ES-I3 (cell line): ENCODE data around the gene TOR4A.
"Not testable (repeated sequence)": the region's sequence is repeated elsewhere in the genome, so short reads cannot be mapped to it uniquely, and the experiment has no call there.

Experiments used
- H3K36me3 ChIP-seq: 2 replicates; pipeline ENCODE4 v1.6.1; 2013; ENCODE audit warnings: mild to moderate bottlenecking, low read length, control low read depth, moderate library complexity; ENCODE audit not compliant: insufficient read depth
- H3K4me1 ChIP-seq: 2 replicates; pipeline ENCODE4 v1.6.1; 2013; ENCODE audit warnings: mild to moderate bottlenecking, control low read depth, low read length; ENCODE audit not compliant: insufficient read depth
- H3K9ac ChIP-seq: 2 replicates; pipeline ENCODE4 v1.6.1; 2013; ENCODE audit warnings: low read depth, mild to moderate bottlenecking, low read length, moderate library complexity
- H3K9me3 ChIP-seq: 2 replicates; pipeline ENCODE4 v1.6.1; 2013; ENCODE audit warnings: mild to moderate bottlenecking, low read length, moderate library complexity; ENCODE audit not compliant: control insufficient read depth, insufficient read depth

TOR4A gene

DNA sequence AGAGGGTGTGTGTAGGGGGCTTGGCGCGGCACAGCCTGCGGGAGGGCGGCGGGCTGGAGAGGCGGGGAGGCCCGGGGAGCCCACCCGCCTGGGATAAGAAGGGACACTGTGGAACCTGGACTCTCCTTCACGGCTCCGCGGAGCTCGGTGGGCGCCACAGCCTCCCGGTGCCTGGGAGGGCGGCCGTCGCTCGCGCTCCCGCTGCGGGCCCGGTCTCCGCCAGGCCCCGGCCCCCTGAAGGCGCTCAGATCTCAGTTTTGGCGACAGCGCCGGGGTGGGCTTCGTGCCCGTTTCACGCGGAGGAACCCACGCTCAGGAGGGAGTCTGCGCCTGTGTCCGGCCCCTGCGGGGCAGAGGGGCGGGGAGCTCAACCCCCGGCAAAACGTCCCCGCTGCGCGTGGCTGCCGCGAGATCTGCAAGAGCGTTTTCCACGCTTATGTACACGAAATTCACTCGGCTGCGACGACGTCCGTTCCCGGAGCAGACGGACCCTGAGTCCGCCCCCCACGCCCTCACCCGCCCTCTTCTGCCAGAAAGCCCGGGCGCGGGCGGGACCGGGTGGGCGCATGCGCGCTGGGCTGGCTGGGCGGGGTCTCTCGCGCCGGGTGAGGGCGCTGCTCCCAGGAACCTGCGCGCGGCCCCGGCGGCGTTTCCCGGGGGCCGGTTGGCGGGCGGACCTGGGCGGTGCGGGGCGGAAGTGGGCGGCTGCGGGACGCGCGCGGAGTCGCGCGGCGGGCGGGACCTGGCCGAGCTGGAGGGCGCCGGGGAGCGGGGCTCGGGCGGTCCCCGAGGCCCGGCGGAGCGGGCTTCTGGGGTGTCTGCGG, 22.7 kb upstream of the TOR4A start, which contains the start of gene NELFB:
Gene NELFB, plus strand, starts transcription at position 704 of the 824 bp plus-strand sequence.
- H3K9ac ChIP-seq, result peak within 1 kb of the TSS; percentile 55
- peaks cover 8% of the 10 kb centered on the region; the same call in 1 of the 2 replicates for H3K4me1 ChIP-seq
- H3K9me3 ChIP-seq, result no peaks in the 10 kb centered on the region
- H3K36me3 ChIP-seq, result peaks cover 12% of the 10 kb centered on the region

DNA sequence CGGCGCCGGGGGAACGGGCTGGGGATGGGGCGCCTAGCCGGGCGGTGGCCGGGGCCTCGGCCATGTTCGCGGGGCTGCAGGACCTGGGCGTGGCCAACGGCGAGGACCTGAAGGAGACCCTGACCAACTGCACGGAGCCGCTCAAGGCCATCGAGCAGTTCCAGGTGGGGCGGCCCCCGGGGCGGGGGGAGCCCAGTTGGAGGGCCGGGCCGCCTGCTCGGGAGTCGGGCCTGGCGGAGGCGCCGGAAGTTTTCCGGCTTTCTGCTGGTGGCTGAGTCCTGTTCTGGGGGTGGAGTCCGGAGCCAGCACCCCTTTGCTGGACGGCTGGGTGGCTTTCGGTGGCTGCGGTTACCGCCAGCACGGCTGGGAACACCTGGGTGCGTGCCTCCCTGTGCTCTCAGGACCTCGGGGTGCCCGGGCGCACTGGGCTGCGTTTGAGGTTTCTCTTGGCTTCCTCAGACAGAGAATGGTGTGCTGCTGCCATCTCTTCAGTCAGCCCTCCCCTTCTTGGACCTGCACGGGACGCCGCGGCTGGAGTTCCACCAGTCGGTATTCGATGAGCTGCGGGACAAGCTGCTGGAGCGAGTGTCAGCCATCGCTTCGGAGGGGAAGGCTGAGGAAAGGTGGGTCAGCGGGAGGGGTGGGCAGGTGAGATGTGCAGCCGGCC, 21.9 kb upstream of the TOR4A start:
- Histone ChIP-seq H3K9me3 (no peaks in the 10 kb centered on the region), H3K36me3 (peaks cover 12% of the 10 kb centered on the region), H3K4me1 (peaks cover 6% of the 10 kb centered on the region; the same call in 1 of the 2 replicates), H3K9ac (peak overlapping the region; percentile 55)

DNA sequence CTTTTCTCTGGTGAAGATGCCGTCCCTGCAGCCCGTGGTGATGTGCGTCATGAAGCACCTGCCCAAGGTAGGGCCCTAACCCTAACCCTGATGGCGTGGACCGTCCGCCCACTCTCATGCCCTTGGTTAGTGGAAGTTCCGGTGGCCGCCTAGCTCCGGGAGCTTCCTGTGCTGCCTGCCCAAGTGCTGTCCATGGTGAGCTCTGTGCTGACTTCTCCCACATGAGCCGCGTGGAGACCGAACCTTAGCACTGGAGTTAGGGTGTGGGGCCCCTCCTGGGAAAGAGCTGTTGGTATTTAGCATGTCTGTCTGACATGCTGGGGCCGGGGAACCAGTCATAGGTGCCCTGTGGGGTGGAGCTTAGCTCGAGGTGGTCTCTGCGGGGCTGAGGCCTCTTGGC, 21.2 kb upstream of the TOR4A start:
- no peaks in the 10 kb centered on the region; the same call in 1 of the 2 replicates for H3K4me1 ChIP-seq
- H3K9me3 ChIP-seq, result no peaks in the 10 kb centered on the region
- peak overlapping the region; percentile 55; the same call in 1 of the 2 replicates for H3K9ac ChIP-seq
- H3K36me3 ChIP-seq, result peaks cover 12% of the 10 kb centered on the region

DNA sequence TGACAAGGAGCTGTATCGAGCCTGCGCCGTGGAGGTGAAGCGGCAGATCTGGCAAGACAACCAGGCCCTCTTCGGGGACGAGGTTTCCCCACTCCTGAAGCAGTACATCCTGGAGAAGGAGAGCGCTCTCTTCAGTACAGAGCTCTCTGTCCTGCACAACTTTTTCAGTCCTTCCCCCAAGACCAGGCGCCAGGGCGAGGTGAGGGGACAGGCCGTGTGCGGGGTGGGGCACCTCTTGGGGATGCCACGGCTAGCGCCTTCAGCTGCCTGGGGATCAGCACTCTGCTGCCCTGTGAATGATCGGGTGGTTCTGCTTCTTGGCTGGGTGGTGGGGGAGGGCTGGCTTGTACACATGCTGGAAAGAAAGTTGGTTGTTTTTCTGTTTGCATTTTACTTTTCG, 20.7 kb upstream of the TOR4A start:
- Histone ChIP-seq H3K36me3 (peaks cover 12% of the 10 kb centered on the region), H3K9me3 (no peaks in the 10 kb centered on the region), H3K4me1 (no peaks in the 10 kb centered on the region; the same call in 1 of the 2 replicates), H3K9ac (no peak overlapping the region)

DNA sequence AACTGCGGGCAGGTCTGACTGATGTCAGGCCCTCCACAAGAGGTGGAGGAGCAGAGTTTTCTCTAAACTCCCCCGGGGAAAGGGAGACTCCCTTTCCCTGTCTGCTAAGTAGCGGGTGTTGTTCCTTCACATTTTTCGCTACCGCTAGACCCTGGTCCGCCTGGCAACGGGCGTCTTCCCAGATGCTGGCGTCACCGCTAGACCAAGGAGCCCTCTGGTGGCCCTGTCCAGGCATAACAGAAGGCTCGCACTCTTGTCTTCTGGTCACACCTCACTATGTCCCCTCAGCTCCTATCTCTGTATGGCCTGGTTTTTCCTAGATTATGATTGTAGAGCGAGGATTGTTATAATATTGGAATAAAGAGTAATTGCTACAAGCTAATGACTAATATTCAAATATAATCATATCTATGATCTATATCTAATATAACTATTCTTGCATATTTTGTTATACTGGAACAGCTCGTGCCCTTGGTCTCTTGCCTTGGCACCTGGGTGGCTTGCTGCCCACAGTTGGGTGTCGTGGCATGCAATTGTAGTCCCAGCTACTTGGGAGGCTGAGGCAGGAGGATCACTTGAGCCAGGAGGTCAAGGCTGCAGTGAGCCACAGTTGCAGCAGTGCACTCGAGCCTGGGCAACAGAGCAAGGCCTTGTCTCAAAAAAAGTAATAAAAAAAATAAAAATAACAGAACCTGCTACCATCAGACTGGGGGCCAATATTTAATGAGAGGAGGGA, 15.2 kb upstream of the TOR4A start:
- H3K9me3 ChIP-seq, H3K4me1 ChIP-seq, H3K9ac ChIP-seq: not testable (repeated sequence)
- H3K36me3 ChIP-seq, result peaks cover 18% of the 10 kb centered on the region

DNA sequence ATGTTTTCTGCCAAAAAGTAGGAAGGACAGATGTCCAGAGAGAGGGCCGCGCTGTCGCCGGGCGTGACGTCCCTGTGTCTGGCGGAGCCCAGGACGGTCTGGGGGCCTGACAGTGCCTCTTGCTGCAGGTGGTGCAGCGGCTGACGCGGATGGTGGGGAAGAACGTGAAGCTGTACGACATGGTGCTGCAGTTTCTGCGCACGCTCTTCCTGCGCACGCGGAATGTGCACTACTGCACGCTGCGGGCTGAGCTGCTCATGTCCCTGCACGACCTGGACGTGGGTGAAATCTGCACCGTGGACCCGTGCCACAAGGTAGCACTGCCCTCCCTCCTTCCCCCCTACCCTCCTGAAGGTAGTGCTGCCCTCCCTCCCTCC, 14.6 kb upstream of the TOR4A start:
- peaks cover 18% of the 10 kb centered on the region for H3K36me3 ChIP-seq
- no peaks in the 10 kb centered on the region for H3K4me1 ChIP-seq
- H3K9me3 ChIP-seq, result no peaks in the 10 kb centered on the region
- H3K9ac ChIP-seq, result no peak overlapping the region

DNA sequence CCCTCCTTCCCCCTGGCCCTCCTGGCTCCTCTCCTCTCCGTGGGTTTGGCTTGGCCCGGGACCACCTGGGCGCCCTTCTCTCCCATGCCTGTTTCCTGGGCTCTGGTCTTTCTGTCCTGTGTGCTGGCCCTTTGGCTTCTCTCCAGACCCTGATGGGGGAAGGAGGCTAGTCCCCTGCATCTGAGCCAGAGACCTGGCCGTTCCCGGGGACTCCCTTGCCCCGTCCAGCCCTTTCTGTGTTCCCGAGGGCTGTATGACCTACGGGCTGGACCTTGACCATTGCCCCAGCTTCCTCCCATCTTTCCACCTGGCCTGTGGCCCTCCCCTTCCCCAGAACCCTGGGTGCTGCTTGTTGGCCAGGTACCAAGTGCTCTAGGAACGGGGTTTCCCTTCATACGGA, 14.0 kb upstream of the TOR4A start:
- H3K4me1 ChIP-seq, result no peaks in the 10 kb centered on the region
- peaks cover 18% of the 10 kb centered on the region for H3K36me3 ChIP-seq
- no peaks in the 10 kb centered on the region for H3K9me3 ChIP-seq
- no peak overlapping the region for H3K9ac ChIP-seq

DNA sequence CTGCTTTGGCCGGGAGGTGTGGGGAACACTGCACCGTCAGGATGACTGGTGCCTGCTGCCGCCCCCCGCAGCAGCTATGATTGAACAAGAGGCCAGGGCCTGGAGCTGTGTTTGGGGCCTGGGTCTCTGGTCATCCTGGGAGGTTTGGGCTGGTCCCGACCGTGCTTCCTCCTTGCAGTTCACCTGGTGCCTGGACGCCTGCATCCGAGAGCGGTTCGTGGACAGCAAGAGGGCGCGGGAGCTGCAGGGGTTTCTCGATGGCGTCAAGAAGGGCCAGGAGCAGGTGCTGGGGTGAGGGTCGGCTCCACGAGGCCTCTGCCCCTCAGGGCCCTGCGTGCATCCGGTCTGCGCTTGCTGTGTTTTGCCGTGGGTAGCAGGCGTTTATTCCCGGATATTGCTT, 13.5 kb upstream of the TOR4A start:
- H3K9ac ChIP-seq, result no peak overlapping the region
- no peaks in the 10 kb centered on the region for H3K9me3 ChIP-seq
- no peaks in the 10 kb centered on the region for H3K4me1 ChIP-seq
- peaks cover 14% of the 10 kb centered on the region for H3K36me3 ChIP-seq

DNA sequence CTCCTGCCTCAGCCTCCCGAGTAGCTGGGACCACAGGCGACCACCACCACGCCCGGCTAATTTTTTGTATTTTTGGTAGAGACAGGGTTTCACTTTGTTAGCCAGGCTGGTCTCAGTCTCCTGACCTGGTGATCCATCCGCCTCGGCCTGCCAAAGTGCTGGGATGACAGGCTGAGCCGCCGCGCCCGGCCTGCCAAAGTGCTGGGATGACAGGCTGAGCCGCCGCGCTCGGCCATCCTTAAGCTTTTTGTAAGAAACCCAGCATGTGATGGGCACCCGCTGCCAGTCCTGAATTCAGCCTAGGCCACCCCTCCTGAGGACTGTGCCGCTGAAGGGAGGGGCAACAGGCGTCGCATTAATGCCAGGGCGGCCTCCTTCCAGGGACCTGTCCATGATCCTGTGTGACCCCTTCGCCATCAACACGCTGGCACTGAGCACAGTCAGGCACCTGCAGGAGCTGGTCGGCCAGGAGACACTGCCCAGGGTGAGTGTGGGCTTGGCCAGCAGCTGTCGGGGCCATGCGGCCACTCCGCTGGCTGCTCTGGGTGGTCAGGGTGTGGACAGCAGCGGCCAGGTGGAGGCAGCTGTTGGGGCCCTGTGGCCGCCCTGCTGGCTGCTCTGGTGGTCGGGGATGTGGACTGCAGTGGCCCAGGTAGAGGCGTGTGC, 11.9 kb upstream of the TOR4A start:
- Histone ChIP-seq H3K36me3 (peaks cover 14% of the 10 kb centered on the region), H3K9me3 (no peaks in the 10 kb centered on the region), H3K9ac (no peak overlapping the region), H3K4me1 (no peaks in the 10 kb centered on the region)

DNA sequence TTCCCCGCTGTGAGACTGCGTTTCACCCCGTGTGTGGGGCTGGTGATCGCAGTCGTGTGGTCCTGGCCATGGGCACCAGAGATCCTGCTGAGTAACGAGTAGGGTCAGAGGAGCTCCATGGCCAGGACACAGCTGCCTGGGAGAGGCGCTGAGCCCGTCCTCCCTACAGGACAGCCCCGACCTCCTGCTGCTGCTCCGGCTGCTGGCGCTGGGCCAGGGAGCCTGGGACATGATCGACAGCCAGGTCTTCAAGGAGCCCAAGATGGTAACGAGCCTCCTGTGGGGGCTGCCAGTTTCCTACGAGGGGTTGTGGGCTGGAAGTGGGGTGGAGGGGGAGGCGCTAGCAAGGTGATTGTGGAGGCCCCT, 11.4 kb upstream of the TOR4A start:
- peaks cover 14% of the 10 kb centered on the region for H3K36me3 ChIP-seq
- no peaks in the 10 kb centered on the region for H3K9me3 ChIP-seq
- H3K9ac ChIP-seq, result no peak overlapping the region
- no peaks in the 10 kb centered on the region for H3K4me1 ChIP-seq

DNA sequence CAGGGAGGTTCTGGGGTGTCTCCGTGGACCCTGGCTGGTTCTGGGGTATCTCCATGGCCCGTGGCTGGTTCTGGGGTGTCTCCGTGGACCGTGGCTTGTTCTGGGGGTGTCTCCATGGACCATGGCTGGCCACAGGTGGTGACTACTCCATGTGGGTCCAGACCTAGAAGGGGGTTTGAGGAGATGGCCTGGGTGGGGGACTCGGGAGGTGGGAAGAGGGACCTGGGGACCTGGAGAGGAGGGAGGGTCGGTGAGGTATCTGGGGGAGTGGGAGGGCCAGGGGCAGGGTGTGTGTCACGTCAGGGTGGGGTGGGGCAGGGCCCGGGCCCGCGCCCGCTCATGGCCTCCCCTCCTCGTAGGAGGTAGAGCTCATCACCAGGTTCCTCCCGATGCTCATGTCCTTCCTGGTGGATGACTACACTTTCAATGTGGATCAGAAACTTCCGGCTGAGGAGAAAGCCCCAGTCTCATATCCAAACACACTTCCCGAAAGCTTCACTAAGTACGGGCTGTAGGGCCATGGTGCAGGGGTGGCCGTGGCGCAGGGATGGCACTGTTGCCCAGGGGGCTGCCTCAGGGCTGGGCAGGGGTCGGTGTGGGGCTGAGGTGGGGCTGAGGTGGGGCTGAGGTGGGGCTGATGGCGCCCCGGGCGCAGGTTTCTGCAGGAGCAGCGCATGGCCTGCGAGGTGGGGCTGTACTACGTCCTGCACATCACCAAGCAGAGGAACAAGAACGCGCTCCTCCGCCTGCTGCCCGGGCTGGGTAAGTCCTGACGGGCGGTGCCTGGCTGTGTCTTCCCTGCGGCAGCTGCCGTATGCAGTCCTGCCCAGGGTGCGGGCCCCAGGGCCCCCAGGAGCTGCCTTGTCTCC, 10.7 kb upstream of the TOR4A start:
- Histone ChIP-seq H3K9me3 (no peaks in the 10 kb centered on the region), H3K4me1 (no peaks in the 10 kb centered on the region; the same call in 1 of the 2 replicates), H3K36me3 (peaks cover 14% of the 10 kb centered on the region), H3K9ac (no peak overlapping the region)

DNA sequence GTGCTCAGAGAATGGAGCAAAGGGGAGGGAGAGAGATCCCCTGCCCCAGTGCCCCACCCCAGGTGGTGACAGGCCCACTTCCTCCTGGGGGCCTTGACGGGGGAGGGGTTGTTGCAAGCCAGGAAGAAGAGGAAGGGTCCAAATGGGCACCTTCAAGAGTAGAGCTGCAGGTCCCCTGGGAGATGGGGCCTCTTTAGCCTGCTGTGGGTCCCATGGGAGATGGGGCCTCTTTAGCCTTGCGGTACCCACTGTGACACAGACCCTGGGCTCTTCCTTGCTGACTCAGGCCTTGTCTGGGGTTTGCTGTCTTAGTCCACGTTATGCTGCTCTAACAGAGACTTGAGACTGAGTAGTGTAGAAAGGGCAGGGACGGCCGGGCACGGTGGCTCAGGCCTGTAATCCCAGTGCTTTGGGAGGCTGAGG, 9.6 kb upstream of the TOR4A start:
- Histone ChIP-seq H3K9ac (no peak overlapping the region), H3K36me3 (peaks cover 11% of the 10 kb centered on the region), H3K4me1 (no peaks in the 10 kb centered on the region; the same call in 1 of the 2 replicates), H3K9me3 (no peaks in the 10 kb centered on the region)

DNA sequence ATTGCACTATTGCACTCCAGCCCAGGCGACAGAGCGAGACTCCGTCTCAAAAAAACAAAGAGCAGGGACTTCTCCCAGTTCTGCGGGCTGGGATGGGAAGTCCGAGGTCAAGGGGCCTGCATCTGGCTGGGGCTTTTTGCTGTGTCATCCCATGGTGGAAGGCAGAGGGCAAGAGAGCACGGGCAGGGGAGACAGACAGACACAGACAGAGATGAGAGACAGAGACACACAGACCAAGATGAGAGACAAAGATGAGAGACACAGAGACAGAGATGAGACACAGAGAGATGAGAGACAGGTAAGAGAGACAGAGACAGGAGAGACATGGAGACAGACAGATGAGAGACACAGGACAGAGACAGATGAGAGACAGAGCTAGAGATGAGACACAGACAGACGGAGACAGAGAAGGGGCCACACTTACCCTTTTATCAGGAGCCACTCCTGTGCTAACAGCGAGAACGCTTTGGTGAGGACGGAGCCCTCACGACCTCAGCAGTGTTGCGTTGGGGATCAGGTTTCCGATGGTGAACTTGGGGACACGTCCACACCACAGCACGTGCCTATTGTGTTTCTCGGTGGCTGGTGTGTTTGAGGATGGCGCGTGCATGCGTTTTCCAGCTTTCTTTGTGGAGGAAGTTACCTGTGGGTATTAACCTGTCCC, 8.9 kb upstream of the TOR4A start:
- Histone ChIP-seq H3K36me3 (peaks cover 11% of the 10 kb centered on the region), H3K9ac (no peak overlapping the region), H3K9me3 (no peaks in the 10 kb centered on the region), H3K4me1 (no peaks in the 10 kb centered on the region; the same call in 1 of the 2 replicates)
